H9 (cell line): ENCODE results near the gene SUN2. TPM values are rescaled to one million over a fixed set of nuclear protein-coding genes. Genes with fewer than 3 reads are reported as not detected.

Experiments used
- DNase-seq: peaks from one replicate; pipeline ENCODE4 v3.0.0-alpha.2; 2017
- H2AFZ ChIP-seq: one replicate; pipeline ENCODE4 v1.6.1; 2013; ENCODE audit warnings: mild to moderate bottlenecking, low read length, control low read depth, moderate library complexity
- H2AK5ac ChIP-seq: 2 replicates; pipeline ENCODE4 v1.6.1; 2013; ENCODE audit warnings: low read length, control low read depth, mixed read lengths; ENCODE audit not compliant: insufficient read length
- H2BK120ac ChIP-seq: one replicate; pipeline ENCODE4 v1.6.1; 2013; ENCODE audit warnings: low read depth, mild to moderate bottlenecking, low read length, control low read depth, inconsistent platforms; ENCODE audit not compliant: poor library complexity, severe bottlenecking
- H2BK12ac ChIP-seq: 2 replicates; pipeline ENCODE4 v1.6.1; 2013; ENCODE audit warnings: low read length, control low read depth, mixed read lengths, low read depth; ENCODE audit not compliant: insufficient read length
- H2BK15ac ChIP-seq: 2 replicates; pipeline ENCODE4 v1.6.1; 2013; ENCODE audit warnings: low read depth, low read length, control low read depth
- H2BK20ac ChIP-seq: one replicate; pipeline ENCODE4 v1.6.1; 2013; ENCODE audit warnings: low read depth, mild to moderate bottlenecking, low read length, control low read depth, inconsistent platforms; ENCODE audit not compliant: poor library complexity, severe bottlenecking
- H2BK5ac ChIP-seq: 2 replicates; pipeline ENCODE4 v1.6.1; 2013; ENCODE audit warnings: low read length, control low read depth, mixed read lengths; ENCODE audit not compliant: insufficient read length
- H3K14ac ChIP-seq: 2 replicates; pipeline ENCODE4 v1.6.1; 2013; ENCODE audit warnings: low read length, control low read depth; ENCODE audit not compliant: insufficient read depth
- H3K18ac ChIP-seq: 2 replicates; pipeline ENCODE4 v1.6.1; 2013; ENCODE audit warnings: low read depth, mild to moderate bottlenecking, mixed read lengths, low read length, control low read depth; ENCODE audit not compliant: insufficient read length
- H3K23ac ChIP-seq: 2 replicates; pipeline ENCODE4 v1.6.1; 2013; ENCODE audit warnings: low read length, control low read depth, mixed read lengths, low read depth; ENCODE audit not compliant: insufficient read length
- H3K23me2 ChIP-seq: 2 replicates; pipeline ENCODE4 v1.6.1; 2013; ENCODE audit warnings: low read depth, mild to moderate bottlenecking, mixed read lengths, low read length, control low read depth; ENCODE audit not compliant: insufficient read length, poor library complexity, severe bottlenecking
- H3K27ac ChIP-seq: 2 replicates; pipeline ENCODE4 v1.5.1; 2013; ENCODE audit warnings: low read length, control low read depth, mixed read lengths, low read depth; ENCODE audit not compliant: insufficient read length
- H3K27me3 ChIP-seq: 2 replicates; pipeline ENCODE4 v1.6.1; 2013; ENCODE audit warnings: low read length, control low read depth, inconsistent platforms; ENCODE audit not compliant: insufficient read depth
- H3K4ac ChIP-seq: 2 replicates; pipeline ENCODE4 v1.6.1; 2013; ENCODE audit warnings: low read depth, mild to moderate bottlenecking, control low read depth, inconsistent platforms, low read length, moderate library complexity
- H3K4me1 ChIP-seq: 2 replicates; pipeline ENCODE4 v1.6.1; 2013; ENCODE audit warnings: low read length, control low read depth, inconsistent platforms; ENCODE audit not compliant: insufficient read depth
- H3K4me2 ChIP-seq: 2 replicates; pipeline ENCODE4 v1.6.1; 2013; ENCODE audit warnings: low read length, control low read depth, mixed read lengths; ENCODE audit not compliant: insufficient read length, insufficient read depth
- H3K56ac ChIP-seq: 2 replicates; pipeline ENCODE4 v1.6.1; 2013; ENCODE audit warnings: low read depth, mild to moderate bottlenecking, mixed read lengths, low read length, control low read depth; ENCODE audit not compliant: insufficient read length
- H3K79me1 ChIP-seq: 2 replicates; pipeline ENCODE4 v1.6.1; 2013; ENCODE audit warnings: low read depth, mild to moderate bottlenecking, moderate library complexity, low read length, control low read depth, inconsistent platforms; ENCODE audit not compliant: insufficient read depth, poor library complexity, severe bottlenecking
- H3K79me2 ChIP-seq: 2 replicates; pipeline ENCODE4 v1.6.1; 2013; ENCODE audit warnings: low read length, control low read depth, inconsistent platforms; ENCODE audit not compliant: insufficient read depth
- H3K9ac ChIP-seq: 2 replicates; pipeline ENCODE4 v1.6.1; 2013; ENCODE audit warnings: low read length, control low read depth, mixed read lengths; ENCODE audit not compliant: insufficient read length; ENCODE audit errors: extremely low read depth
- H3K9me3 ChIP-seq: one replicate; pipeline ENCODE4 v1.6.1; 2013; ENCODE audit warnings: low read depth, low read length, inconsistent platforms; ENCODE audit not compliant: control insufficient read depth
- H3T11ph ChIP-seq: one replicate; pipeline ENCODE4 v1.6.1; 2013; ENCODE audit warnings: mild to moderate bottlenecking, low read length, control low read depth, inconsistent platforms
- H4K20me1 ChIP-seq: one replicate; pipeline ENCODE4 v1.6.1; 2013; ENCODE audit not compliant: control insufficient read depth, insufficient read length, insufficient read depth
- H4K5ac ChIP-seq: 2 replicates; pipeline ENCODE4 v1.6.1; 2013; ENCODE audit warnings: low read depth, mild to moderate bottlenecking, mixed read lengths, low read length, control low read depth; ENCODE audit not compliant: insufficient read length
- H4K8ac ChIP-seq: replicated peaks from 2 replicates; pipeline ENCODE4 v1.6.1; 2013; ENCODE audit warnings: low read length, control low read depth, mixed read lengths, low read depth; ENCODE audit not compliant: insufficient read length
- H4K91ac ChIP-seq: 2 replicates; pipeline ENCODE4 v1.6.1; 2013; ENCODE audit warnings: low read depth, mild to moderate bottlenecking, moderate library complexity, mixed read lengths, low read length, control low read depth; ENCODE audit not compliant: insufficient read length
- H3K27ac Mint-ChIP-seq, 3 experiments: 2 replicates in 2 of 3; 3 replicates in 1 of 3; pipeline ENCODE4 v1.8.0; 2020 to 2021; ENCODE audit warnings: mixed read lengths in 3 of 3, mild to moderate bottlenecking in 1 of 3, moderate library complexity in 1 of 3
- H3K27me3 Mint-ChIP-seq: 2 replicates; pipeline ENCODE4 v1.8.0; 2021; ENCODE audit warnings: low read depth, mild to moderate bottlenecking, moderate library complexity, mixed read lengths
- H3K36me3 Mint-ChIP-seq, 3 experiments: 2 replicates in 2 of 3; 3 replicates in 1 of 3; pipeline ENCODE4 v1.8.0; 2020 to 2021; ENCODE audit warnings: low read depth in 3 of 3, mixed read lengths in 3 of 3; ENCODE audit not compliant: insufficient read depth in 1 of 3
- H3K4me1 Mint-ChIP-seq, 2 experiments: 2 replicates each; pipeline ENCODE4 v1.8.0; 2020; ENCODE audit warnings: mixed read lengths in 2 of 2
- H3K4me3 Mint-ChIP-seq, 2 experiments: 2 replicates in 1 of 2; 3 replicates in 1 of 2; pipeline ENCODE4 v1.8.0; 2020 to 2021; ENCODE audit warnings: mild to moderate bottlenecking in 2 of 2, mixed read lengths in 2 of 2, moderate library complexity in 1 of 2
- H3K9me3 Mint-ChIP-seq, 2 experiments: 2 replicates in 1 of 2; 3 replicates in 1 of 2; pipeline ENCODE4 v1.8.0; 2020; ENCODE audit warnings: mild to moderate bottlenecking in 2 of 2, mixed read lengths in 2 of 2, moderate library complexity in 1 of 2
- WGBS: extraction: QIAGEN DNeasy Blood & Tissue Kit; methylation state at CpG from one replicate; pipeline ENCODE4 v1.1.7; 2013; ENCODE audit warnings: missing lambda C conversion rate, low lambda C conversion rate, mixed read lengths; ENCODE audit not compliant: insufficient read length; ENCODE audit errors: extremely low coverage; 5-methylcytosine and 5-hydroxymethylcytosine counted together
- total RNA-seq: library from RNA; stranded (reverse); gene quantifications from 2 replicates; pipeline ENCODE4 v1.2.1, GENCODE V29; 2021
- TF ChIP-seq, protein P1 (sequence below): fragments of 200-600 bp; sonication (generic); conservative IDR thresholded peaks from 3 replicates; pipeline ENCODE4 v1.8.0; 2021; ENCODE audit warnings: antibody characterized with exemption, mild to moderate bottlenecking

SUN2 gene
- total RNA-seq, 1 experiment from 2014 or later: 12.0 TPM

DNA sequence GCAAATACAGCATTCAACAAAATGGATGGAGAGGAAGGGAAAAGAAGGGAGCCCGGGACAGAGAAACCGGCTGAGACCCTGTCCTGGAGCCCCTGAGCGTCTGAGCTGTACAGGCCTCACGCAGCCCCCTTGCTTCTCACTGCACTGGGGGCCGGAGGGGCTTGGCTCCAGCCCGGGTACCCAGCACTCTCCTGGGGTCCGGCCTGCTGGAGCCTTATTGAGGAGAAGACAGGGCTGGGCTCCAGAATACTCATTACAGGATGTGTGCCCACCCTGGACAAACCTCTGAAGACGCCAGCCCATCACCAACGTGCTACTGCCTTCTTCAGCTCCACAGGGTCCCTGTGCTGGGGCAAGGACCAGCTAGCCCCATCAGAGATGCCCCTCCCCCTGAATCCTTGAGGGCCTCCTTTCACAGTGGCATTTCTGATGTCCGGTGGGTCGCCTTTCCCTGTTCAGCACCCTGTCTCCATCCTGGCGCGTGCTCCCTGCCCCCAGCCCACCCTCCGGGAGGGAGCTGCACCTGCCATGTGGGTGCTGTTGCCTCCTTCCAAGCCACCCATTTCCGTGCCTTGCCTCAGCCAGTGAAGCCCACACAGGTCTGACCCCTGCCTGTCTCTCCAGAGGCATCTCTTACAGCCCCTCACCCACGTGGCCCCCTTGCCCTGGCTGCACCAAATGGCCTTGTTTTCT is 14.6 kb upstream of the SUN2 start:
- Mint-ChIP-seq H3K36me3 (no peaks in the 10 kb centered on the region), H3K9me3 (no peaks in the 10 kb centered on the region), H3K4me1 (peaks cover 1 to 8% of the 10 kb centered on the region in 2 experiments), H3K27me3 (peaks cover 2% of the 10 kb centered on the region), H3K4me3 (no peak overlapping the region; a peak in 1 of 5 replicates), H3K27ac (no peak overlapping the region; a peak in 2 of 7 replicates)
- H4K91ac ChIP-seq: no peak overlapping the region
- H3K9ac ChIP-seq: no peak overlapping the region
- H2BK20ac ChIP-seq: no peak overlapping the region
- no peak overlapping the region for H3K14ac ChIP-seq
- no peak overlapping the region for H2BK15ac ChIP-seq
- H2BK120ac ChIP-seq: no peak overlapping the region
- no peaks in the 10 kb centered on the region for H3K27me3 ChIP-seq
- H2AFZ ChIP-seq: no peak overlapping the region
- TF ChIP-seq, protein P1, sequence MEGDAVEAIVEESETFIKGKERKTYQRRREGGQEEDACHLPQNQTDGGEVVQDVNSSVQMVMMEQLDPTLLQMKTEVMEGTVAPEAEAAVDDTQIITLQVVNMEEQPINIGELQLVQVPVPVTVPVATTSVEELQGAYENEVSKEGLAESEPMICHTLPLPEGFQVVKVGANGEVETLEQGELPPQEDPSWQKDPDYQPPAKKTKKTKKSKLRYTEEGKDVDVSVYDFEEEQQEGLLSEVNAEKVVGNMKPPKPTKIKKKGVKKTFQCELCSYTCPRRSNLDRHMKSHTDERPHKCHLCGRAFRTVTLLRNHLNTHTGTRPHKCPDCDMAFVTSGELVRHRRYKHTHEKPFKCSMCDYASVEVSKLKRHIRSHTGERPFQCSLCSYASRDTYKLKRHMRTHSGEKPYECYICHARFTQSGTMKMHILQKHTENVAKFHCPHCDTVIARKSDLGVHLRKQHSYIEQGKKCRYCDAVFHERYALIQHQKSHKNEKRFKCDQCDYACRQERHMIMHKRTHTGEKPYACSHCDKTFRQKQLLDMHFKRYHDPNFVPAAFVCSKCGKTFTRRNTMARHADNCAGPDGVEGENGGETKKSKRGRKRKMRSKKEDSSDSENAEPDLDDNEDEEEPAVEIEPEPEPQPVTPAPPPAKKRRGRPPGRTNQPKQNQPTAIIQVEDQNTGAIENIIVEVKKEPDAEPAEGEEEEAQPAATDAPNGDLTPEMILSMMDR: no peak
- H3K56ac ChIP-seq: no peak overlapping the region
- H3K79me1 ChIP-seq: no peaks in the 10 kb centered on the region
- no peaks in the 10 kb centered on the region for H3K23me2 ChIP-seq
- H2AK5ac ChIP-seq: no peak overlapping the region
- no peak overlapping the region for H4K5ac ChIP-seq
- no peaks in the 10 kb centered on the region for H3K9me3 ChIP-seq
- H2BK12ac ChIP-seq: no peak overlapping the region
- H3K23ac ChIP-seq: no peak overlapping the region
- no peak for DNase-seq
- no peak overlapping the region for H2BK5ac ChIP-seq
- H4K8ac ChIP-seq: no peak overlapping the region
- no peak overlapping the region for H3K4ac ChIP-seq
- no peak overlapping the region for H3K18ac ChIP-seq
- no peak overlapping the region for H3T11ph ChIP-seq
- no peak overlapping the region for H3K27ac ChIP-seq
- no peaks in the 10 kb centered on the region for H3K79me2 ChIP-seq
- H4K20me1 ChIP-seq: no peaks in the 10 kb centered on the region
- WGBS: no CpG with 5 or more reads among the region's 16 CpGs
- no peak overlapping the region for H3K4me2 ChIP-seq
- H3K4me1 ChIP-seq: no peaks in the 10 kb centered on the region
